HG02763 (cell line): Measurements from ENCODE around the gene CHMP6.

Experiments used
- ATAC-seq: cut with Tn5 transposase; IDR thresholded peaks from one replicate; pipeline ENCODE4 v1.9.1; 2021; ENCODE audit warnings: mild to moderate bottlenecking, moderate library complexity; ENCODE audit not compliant: unreplicated experiment

Gene CHMP6

DNA sequence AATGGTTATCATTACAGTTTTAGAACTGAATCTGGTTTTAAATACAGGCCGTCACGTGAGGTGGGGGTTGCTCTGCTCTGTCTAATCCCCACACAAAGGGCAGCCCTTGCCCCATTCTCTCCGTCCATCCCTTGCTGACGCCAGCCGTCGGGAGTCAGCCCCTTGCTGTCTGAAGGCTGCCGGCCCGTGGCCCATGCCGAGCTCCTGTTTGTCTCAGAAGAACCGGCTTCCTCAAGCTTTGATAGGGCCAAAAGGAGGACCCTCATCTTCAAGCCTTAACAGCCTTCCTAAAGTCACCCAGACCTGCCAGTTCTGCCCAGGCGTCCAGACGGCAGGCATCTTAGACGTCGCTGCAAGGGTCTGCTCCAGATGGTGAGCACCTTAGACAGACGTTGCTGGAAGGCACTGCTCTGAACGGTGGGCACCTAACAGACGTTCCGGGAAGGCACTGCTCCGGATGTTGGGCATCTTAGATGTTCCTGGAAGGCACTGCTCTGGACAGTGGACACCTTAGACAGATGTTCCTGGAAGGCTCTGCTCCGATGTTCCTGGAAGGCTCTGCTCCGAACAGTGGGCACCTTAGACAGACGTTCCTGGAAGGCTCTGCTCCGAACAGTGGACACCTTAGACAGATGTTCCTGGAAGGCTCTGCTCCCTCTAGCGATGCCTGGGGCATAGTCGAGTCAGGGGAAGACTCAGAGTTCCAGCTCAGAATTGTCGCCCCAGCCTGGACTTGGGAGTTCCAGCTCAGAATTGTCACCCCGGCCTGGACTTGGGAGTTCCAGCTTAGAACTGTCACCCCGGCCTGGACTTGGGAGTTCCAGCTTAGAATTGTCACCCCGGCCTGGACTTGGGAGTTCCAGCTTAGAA is 35.1 kb upstream of the CHMP6 start:
- no peak for ATAC-seq

DNA sequence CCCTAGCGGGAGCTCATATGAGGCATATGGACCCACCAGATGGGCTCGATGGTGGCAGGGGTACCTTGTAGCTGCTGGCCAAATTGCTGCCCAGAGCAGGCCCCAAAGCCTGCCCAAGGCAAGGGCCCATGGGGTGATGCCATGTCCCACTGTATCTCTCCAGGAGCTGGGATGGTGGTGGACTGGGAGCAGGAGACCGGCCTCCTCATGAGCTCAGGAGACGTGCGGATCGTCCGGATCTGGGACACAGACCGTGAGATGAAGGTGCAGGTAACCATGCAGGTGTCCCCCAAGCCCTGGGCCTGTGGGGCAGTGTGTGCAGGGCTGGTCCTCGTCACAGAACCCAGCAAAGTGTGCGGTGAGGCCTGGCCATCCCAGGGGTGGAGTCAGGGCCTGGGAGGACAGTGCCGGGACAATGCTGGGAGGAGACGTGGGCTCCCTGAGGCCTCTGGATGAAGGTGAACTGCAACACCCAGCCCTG is 34.1 kb upstream of the CHMP6 start:
- no peak for ATAC-seq

DNA sequence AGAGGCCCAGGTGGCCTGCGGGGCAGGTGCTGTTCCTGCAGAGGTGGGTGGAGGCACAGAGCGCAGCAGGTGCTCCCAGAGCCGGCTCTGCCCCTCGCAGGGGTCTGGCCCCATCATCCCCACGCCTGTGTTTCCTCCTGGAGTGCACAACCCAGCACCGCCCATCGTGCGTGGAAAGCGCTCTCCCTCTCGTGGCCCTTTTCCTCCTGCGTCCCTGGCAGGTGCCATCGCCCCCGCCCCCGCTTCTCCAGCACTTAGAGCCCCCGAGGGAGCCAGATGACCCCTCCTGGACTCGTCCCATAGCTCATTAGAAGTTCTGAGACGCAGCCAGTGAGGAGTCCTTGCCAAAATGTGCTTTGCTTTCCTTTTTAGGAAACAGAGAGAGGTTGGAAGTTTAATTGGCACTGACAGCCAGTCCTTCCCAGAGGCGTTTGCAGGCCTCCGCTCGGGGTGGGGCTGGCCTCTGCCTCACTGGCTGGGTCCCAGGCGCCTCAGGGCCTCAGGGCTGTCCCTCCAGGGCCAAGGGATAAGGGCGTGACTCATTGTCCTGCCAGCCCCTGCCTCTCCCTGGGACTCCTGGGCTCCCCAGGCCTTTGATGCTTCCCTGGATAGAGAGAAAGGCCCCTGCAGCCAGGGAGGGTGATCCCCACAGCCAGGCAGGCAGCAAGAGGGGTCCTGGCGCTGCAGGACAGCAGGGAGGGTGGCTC is 32.2 kb upstream of the CHMP6 start:
- ATAC-seq = no peak

DNA sequence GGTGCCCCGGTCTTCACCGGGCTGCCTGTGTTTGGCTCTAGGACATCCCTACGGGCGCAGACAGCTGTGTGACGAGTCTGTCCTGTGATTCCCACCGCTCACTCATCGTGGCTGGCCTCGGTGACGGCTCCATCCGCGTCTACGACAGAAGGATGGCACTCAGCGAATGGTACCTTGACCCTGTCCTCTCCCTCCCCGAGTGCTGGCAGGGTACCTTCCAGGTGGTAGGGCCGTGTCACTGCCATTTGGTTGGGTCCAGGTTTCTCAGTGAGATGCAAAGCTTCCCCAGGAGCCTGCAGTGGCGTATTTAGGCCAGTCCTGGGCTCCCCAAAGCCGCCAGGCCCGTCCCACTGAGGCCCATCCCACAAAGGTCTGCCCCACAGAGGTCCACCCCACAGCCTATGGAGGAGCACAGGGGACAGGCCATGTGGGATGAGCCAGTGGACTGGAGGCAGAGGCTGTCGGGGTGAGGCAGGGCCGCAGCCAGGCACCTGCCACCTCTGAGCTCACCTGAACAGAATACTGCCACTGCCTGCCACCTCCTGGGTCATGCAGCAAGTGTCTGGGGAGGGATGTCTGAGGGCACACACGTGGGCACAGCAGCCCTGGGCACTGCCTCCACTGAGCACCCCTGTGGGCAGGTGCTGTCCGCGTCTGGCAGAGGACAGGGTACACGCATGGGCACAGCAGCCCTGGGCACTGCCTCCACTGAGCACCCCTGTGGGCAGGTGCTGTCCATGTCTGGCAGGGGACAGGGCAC is 31.4 kb upstream of the CHMP6 start:
- no peak for ATAC-seq

DNA sequence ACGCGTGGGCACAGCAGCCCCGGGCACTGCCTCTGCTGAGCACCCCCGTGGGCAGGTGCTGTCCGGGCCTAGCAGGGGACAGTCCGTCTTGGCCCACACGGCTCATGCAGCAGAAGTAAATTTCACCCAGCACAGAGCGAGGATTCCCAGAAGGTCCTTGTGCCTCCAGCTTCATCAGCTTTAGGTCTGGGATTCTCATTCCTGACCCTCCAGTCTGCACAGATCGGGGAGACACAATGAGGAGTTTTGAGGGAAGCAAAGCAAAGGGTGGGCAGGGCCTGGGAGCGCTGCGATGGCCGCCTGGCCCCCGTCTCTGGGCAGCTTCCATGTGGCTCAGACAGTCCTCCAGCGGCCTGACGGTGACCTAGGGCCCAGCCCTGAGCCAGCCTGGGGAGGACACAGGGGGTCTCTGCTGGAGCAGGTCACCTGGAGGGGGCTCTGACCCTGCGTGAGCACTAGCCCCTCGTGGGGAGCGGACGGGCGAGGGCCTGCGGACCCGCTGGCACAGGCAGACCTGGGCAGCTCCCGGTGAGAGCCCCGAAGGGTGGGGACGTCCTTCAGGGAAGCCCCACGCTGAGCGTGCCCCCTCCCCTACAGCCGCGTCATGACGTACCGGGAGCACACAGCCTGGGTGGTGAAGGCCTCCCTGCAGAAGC is 30.7 kb upstream of the CHMP6 start:
- no peak for ATAC-seq

DNA sequence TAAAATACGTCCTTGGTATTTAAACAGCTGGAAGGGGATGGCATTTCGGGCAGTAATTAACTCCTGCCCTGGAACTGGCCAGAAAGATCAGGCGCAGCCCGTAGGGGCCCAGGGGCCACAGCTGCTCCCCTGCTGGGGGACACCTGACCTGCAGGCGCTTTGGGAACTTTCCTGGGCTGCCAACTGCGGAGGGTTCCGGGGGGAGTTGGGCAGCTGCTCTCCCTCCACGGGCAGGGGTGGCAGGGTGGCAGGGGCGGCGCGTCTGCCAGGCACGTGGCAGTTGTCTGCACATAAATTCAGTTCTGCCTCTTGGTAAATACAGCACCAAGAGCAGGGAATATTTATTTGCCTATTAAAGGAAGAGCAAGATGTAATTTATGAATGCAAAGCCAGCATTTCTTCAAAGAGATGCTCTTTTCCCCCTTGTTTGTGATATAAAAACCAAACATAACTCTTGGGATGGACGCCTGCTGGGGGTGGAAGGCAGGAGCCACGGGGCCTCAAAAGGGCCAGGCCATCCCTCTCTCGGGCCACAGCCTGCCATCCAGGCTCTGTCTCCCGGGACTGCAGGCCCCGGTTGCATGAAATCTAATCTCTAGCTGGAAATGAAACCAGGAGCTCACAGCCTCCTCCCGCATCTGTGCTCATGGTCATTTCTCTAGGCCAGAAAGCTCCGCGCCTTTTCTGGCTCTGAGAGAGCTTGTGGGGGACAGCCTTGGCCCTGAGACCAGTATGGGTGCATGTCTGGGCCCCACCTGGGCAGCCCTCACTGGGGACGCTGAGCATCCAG is 29.9 kb upstream of the CHMP6 start:
- no peak for ATAC-seq

DNA sequence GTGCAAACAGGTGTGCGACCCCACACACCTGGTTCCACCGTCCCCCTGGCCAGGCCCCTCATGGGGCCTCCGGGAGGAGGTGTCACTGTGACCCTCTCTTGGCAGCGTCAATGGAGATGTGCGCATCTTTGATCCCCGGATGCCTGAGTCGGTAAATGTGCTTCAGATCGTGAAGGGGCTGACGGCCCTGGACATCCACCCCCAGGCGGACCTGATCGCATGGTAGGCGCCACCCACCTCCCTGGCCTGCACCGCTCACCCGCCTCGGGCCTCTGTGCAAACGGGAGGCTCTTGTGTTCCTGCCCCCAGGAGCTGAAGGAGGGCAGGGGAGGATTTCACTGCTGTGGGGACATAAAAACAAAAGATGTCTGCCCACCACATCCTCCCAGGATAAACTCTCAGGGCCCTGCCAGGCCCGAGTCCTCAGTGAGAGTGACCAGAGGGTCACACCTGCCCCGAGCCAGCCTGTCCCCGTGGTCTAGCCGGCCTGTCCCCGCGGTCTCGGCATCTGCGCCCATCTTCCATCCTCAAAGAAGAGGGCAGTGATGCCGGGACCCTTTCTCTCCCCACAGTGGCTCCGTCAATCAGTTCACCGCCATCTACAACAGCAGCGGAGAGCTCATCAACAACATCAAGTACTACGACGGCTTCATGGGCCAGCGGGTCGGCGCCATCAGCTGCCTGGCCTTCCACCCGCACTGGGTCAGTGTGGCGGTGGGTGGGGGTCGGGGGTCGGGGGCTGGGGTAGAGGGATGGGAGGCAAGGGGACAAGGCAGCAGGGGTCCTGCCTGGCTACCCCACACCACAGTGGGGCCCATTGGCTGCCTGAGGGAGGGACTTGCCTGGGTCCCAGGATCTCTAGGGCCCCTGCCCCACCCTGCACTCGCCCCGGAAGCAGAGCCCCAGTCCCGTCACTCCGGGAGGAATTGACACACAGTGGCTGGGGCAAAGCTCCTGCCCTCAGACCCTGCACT is 29.0 kb upstream of the CHMP6 start:
- ATAC-seq = no peak

DNA sequence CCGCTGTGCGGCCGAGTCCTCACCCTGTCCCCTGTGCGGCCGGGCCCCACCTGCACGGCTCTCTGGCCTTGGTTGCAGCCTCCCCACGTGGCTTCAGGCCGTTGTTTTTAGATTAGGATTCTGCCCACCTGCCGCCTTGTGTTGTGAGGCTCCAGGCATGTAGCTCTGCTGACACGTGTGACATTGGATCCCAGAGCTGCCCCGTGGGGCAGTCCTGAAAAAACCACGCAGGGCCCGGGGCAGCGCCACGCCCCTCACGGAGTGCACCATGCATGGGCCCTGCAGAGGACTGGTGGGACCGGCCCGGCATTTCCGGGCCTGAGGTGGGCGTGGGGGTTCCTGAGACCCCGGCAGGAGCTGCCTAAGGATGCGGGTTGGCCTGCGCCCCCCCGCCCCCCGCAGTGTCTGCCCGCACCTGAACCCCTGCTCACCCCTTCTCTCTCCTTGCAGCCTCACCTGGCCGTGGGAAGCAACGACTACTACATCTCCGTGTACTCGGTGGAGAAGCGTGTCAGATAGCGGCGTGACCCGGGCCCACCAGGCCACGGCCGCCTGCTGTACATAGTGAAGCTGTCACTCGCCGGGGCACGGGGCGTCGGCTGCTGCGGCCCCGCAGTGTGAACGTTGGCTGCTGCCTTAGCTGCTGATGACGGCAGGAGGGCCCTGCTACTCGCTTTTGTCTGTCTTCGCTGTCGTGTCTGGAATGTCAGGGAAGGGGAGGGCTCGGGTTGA is 27.7 kb upstream of the CHMP6 start:
- no peak for ATAC-seq

DNA sequence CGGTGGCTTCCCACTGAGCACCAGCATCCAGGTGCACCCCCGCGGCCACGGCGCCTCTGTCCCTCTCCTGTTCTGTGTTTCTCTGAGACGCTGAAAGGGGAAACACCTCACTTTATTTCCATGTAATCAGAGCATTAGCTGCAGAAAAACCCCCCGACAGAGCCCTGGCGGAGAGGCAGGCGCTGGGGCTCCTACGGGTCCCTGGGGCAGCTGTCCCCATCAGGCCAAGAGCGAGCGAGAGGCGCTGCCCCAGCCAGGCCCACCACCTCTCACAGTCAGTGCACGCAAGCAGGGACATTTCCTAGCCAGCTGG is 27.1 kb upstream of the CHMP6 start:
- ATAC-seq = no peak

DNA sequence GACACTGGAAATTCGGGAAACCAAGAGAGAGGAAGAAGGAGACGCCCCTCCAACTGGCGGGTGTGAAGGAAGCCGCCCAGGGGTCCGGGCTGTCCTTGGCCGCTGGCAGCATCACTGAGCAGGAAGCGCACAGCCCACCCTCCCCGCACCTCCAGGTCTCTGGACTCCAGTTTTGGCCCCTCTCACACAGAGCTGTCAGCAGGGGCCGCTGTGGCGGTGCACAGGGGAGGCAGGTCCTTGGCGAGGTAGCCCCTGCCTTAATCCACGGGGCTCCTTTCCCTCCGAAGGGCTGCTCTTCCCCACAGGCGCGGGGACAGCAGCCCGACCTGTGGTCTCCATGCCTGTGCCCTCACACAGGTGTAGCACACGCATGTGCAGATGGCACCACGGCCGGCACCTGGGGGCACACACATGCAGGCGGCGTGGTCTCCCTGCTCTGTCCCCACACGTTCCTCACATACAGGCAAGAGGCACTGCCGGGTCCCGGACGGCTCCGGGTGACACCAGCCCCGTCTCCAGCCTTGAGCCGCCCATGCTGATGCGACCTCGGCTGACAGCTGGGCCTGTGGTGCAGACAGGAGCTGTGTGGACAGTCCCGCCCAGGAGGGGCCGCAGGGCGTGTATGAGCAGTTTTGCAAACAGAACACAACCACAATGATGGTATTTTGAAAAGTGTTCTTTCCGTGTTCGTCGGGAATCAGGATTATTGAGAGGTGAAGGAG is 26.6 kb upstream of the CHMP6 start:
- ATAC-seq = no peak

DNA sequence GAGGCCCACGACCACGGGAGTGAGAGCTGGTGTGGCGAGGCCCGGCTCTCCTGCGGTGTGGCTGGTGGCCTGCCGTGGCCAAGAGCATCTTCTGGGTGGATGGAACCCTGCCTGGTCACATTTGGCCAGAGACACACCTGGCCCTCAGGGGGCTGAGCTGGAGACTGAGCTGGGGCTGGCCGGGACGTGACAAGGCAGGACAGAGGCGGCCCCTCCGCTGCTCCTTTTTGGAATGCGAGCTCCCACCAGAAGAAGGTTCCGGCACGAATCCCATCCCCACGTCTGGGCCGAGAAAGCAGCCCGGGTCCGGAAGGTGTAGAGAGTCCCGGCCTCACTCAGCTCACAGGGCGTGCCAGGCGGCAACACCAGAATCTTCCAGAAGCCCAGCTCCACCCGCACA is 26.0 kb upstream of the CHMP6 start:
- no peak for ATAC-seq

DNA sequence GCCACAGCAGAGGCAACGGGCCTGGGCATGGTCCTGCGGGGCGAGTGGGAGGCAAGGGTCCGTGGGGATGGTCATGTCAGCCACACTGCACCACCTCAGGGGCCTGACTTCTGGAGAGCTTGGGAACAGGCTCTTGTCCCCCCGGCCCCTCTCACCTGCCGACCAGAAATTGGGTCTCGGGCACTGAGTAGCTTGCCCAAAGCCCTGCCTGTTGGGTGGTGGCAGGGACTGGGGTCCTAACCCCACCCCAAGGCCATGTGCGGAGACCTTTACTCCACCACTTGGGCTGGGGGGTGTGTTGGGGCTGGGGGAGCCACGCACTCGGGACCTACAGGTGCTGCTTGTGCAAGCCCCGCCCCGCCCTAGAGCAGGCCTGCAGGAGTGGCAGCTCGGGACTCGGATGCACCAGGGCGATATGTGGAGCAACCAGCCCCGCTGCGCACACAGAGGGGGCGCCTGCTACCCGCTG is 24.2 kb upstream of the CHMP6 start:
- no peak for ATAC-seq

DNA sequence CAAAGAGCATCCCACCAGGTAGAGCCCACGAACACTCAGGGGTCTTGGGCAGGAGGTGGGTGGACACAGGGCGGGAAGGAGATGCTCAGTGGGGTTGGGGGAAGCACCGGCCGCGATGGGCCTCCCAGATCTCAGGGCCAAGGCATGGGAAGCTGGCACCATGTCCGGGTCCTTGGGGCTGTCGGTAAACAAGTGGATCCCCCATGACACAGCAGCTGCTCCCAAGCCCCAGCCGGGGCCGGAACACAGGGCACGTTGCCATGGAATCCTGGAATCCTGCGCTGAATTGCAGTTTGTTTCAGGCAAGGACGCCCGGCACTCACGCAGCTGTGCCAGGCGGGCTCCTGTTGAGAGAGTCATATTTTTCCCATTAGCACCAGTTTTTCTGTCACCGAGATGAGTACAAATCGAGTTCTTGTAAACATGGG is 23.0 kb upstream of the CHMP6 start:
- ATAC-seq = no peak

DNA sequence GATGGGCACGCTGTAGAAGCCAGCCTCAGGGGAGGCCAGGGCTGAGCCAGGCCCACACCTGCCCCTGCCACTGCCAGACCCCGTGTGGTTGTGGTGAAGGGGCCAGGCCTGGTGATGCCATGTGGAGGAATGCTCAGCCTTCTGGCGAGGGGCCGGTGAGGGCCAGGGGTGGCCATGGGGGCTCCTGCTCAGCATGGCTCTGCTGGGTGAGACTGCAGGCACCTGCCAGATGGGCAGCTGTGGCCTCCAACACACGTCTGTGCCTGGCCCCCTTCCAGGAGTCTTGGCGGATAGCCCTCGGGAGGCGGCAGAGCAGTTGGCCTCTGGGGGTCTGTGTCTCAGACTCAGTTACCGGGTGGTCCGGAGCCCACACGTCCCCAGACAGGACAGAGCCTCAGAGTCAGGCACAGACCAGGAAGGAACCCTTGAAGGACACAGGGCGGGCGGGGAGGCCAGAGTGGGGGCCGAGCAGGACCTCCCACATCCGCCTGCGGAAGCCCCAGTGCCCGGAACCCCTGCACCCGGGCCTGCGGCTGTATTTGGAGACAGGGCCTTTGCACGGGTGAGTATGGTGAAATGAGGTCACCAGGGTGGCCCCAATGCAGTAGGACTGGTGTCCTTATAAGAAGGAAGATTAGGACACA is 22.5 kb upstream of the CHMP6 start:
- no peak for ATAC-seq

DNA sequence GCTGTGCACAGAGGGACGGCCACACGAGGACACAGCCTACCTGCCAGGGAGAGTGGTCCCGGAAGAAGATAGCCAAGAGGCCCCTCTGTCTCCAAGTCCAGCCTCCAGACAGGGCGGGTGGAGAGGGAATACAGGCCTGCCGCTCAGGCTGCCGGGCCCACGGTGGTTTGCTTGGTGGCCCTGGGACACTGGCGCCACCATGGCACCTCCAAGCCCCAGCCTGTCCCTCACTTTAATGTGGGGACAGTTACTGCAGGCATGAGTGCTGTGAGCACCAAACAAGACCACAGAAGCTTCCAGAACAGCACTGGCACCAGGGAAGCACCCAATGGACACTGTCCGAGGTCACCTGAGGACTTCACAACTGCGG is 22.0 kb upstream of the CHMP6 start:
- ATAC-seq = no peak

DNA sequence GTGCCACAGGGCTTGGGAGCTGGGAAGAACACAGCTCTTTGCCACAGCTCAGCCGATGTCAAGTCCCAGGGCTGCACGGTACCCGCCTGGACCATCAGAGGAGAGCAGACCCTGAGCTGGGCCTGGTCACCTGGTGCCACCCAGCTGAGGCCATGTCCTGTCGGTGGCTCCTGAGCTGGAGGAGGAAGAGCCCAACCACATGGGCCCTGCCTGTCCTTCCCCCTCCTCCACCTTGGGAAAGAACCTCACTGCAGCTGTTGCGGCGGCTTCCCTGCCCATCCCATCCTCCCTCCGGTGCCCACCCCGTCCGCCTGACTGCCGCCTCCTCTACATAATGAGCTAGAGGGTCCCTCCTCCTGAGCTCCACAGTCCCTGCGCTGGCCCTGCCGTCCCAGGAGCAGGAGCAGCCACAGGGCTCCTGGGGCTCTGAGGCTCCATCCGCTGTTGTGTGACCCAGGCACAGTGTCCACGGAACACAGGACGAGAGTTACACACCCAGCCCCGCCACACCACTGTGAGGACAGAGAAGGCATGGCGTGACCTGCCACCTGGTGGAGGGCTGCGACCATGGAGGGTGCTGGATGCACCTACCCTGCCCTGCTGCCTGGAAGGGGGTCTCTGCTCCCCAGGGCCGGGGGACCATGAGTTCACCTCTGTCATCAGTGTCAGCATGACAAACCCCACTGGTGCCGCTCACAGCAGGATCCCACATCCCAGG is 21.4 kb upstream of the CHMP6 start:
- no peak for ATAC-seq
